Panc1 (cell line): ENCODE data around the gene MRPL17. TPM values are rescaled to one million over a fixed set of nuclear protein-coding genes. Genes with fewer than 3 reads are reported as not detected.

Experiments
- ATAC-seq: fragments of 200-7000 bp; cut with Tn5 transposase; 2 replicates; pipeline ENCODE4 v1.9.1; 2020; ENCODE audit warnings: mild to moderate bottlenecking, moderate library complexity
- BruUV-seq: library from RNA; stranded (reverse); fragments of 400-500 nt; replicated peaks from 2 replicates; lab custom pipeline; 2021; lab: Mats Ljungman, UMichigan
- CTCF ChIA-PET: fragments of 300-600 bp; sonication (Branson Sonifier 250); formaldehyde crosslinking; loops from one replicate; lab custom pipeline; 2022; ENCODE audit warnings: antibody characterized with exemption; lab: Charles Lee
- POLR2A ChIA-PET: fragments of 300-600 bp; sonication (Branson Sonifier 250); formaldehyde crosslinking; loops from one replicate; lab custom pipeline; 2022; ENCODE audit warnings: antibody characterized with exemption; lab: Charles Lee
- DNase-seq: peaks from one replicate; pipeline ENCODE4 v3.0.0-alpha.2; 2010; ENCODE audit warnings: low read depth, low spot score
- H3K27ac ChIP-seq: 2 replicates; pipeline ENCODE4 v1.5.1; 2011; ENCODE audit warnings: mild to moderate bottlenecking, low read length, inconsistent platforms
- H3K27me3 ChIP-seq: fragments of 200-500 bp; sonication (Bioruptor generic); 2 replicates; pipeline ENCODE4 v1.6.0; 2014; ENCODE audit warnings: low read length, inconsistent platforms; ENCODE audit not compliant: control insufficient read depth, insufficient read depth
- H3K36me3 ChIP-seq: fragments of 200-500 bp; sonication (Bioruptor generic); 2 replicates; pipeline ENCODE4 v1.5.1; 2014; ENCODE audit warnings: inconsistent platforms, mild to moderate bottlenecking, low read length, moderate library complexity; ENCODE audit not compliant: control insufficient read depth, insufficient read depth
- H3K4me1 ChIP-seq: 2 replicates; pipeline ENCODE4 v1.5.1; 2011; ENCODE audit warnings: inconsistent platforms, mild to moderate bottlenecking, low read length, moderate library complexity; ENCODE audit not compliant: control insufficient read depth, insufficient read depth
- H3K4me3 ChIP-seq, 2 experiments: 2 replicates each; pipeline ENCODE4 v1.5.1; 2011 to 2012; ENCODE audit warnings: low read depth in 2 of 2, low read length in 2 of 2, mild to moderate bottlenecking in 2 of 2, inconsistent platforms in 1 of 2, moderate library complexity in 1 of 2
- H3K9me3 ChIP-seq: fragments of 200-500 bp; sonication (Bioruptor generic); 2 replicates; pipeline ENCODE4 v1.5.1; 2014; ENCODE audit warnings: low read depth, mild to moderate bottlenecking, inconsistent platforms, low read length, moderate library complexity; ENCODE audit not compliant: control insufficient read depth, insufficient read depth
- POLR2AphosphoS5 ChIP-seq: IDR thresholded peaks from 2 replicates; pipeline ENCODE4 v1.6.1; 2012; ENCODE audit warnings: mild to moderate bottlenecking, low read depth, low read length, moderate library complexity
- SIN3A ChIP-seq: IDR thresholded peaks from 2 replicates; pipeline ENCODE4 v1.6.1; 2012; ENCODE audit warnings: low read depth, mild to moderate bottlenecking, low read length, moderate library complexity, borderline replicate concordance; ENCODE audit not compliant: insufficient read depth
- TCF7L2 ChIP-seq: IDR thresholded peaks from 2 replicates; pipeline ENCODE4 v1.6.1; 2011; ENCODE audit warnings: mild to moderate bottlenecking, low read depth, low read length, inconsistent platforms
- in situ Hi-C: cut with HindIII; loops from 2 replicates; pipeline ENCODE4 v1.10.0; 2016; ENCODE audit warnings: low sequenced_read_pairs, low pct_unique_long_range_greater_than_20kb
- intact Hi-C: fragments of 100-400 bp; cut with micrococcal nuclease; formaldehyde crosslinking; loops from one replicate; pipeline ENCODE4 v1.10.0; 2022; ENCODE audit not compliant: unreplicated experiment
- total RNA-seq: library from RNA; stranded (reverse); gene quantifications from one replicate; pipeline ENCODE4 v1.2.1, GENCODE V29; 2021; ENCODE audit not compliant: unreplicated experiment
- TF ChIP-seq, protein P1 (sequence below): fragments of 450-650 bp; IDR thresholded peaks from 2 replicates; pipeline ENCODE4 v1.5.1; 2017; ENCODE audit warnings: mild to moderate bottlenecking
- TF ChIP-seq, protein P2 (sequence below), 2 experiments: IDR thresholded peaks; 2 replicates each; pipeline ENCODE4 v1.6.1; 2011 to 2012; ENCODE audit warnings: low read depth in 2 of 2, control low read depth in 1 of 2, low read length in 1 of 2, mild to moderate bottlenecking in 1 of 2, moderate library complexity in 1 of 2; ENCODE audit not compliant: insufficient read depth in 1 of 2

MRPL17 gene
- total RNA-seq, 1 experiment from 2014 or later, result 115 TPM

DNA sequence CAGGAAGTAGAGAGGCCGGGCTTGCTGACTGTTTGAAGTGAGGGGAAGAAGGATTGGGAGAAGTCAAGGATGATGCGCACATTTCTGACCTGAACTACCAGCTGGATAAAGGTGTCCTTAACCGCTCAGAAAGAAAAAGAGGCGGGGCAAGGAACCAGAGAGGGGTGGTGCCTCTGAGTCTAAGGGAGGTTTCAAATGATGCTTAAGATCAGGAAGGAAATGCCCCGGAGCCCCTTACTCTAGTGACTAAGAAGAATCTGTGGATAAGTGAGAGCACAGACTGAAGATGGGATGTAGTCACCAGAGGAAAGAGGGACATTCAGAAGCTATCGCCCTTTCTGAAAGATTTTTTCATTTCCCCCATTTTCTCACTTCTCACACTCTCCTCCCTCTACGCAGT lies 40.2 kb downstream of the MRPL17 start:
- Histone ChIP-seq H3K4me3 (no peak overlapping the region), H3K36me3 (no peaks in the 10 kb centered on the region), H3K27ac (no peak overlapping the region), H3K4me1 (peaks cover 2% of the 10 kb centered on the region), H3K9me3 (no peaks in the 10 kb centered on the region), H3K27me3 (peaks cover 10% of the 10 kb centered on the region)
- ChIA-PET CTCF (interaction anchor here (0.6 kb wide), 1 partner anchor 45 kb away, joined by 4 read pairs; no protein-coding TSS in a partner anchor), POLR2A (no interaction called here)
- BruUV-seq, result no TSS peak
- in situ Hi-C loops, result no loop called here
- intact Hi-C loops, result no loop called here
- TF ChIP-seq SIN3A (no peak), TCF7L2 (no peak), POLR2AphosphoS5 (no peak)
- TF ChIP-seq, protein P1, sequence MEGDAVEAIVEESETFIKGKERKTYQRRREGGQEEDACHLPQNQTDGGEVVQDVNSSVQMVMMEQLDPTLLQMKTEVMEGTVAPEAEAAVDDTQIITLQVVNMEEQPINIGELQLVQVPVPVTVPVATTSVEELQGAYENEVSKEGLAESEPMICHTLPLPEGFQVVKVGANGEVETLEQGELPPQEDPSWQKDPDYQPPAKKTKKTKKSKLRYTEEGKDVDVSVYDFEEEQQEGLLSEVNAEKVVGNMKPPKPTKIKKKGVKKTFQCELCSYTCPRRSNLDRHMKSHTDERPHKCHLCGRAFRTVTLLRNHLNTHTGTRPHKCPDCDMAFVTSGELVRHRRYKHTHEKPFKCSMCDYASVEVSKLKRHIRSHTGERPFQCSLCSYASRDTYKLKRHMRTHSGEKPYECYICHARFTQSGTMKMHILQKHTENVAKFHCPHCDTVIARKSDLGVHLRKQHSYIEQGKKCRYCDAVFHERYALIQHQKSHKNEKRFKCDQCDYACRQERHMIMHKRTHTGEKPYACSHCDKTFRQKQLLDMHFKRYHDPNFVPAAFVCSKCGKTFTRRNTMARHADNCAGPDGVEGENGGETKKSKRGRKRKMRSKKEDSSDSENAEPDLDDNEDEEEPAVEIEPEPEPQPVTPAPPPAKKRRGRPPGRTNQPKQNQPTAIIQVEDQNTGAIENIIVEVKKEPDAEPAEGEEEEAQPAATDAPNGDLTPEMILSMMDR, result no peak
- TF ChIP-seq, protein P2, sequence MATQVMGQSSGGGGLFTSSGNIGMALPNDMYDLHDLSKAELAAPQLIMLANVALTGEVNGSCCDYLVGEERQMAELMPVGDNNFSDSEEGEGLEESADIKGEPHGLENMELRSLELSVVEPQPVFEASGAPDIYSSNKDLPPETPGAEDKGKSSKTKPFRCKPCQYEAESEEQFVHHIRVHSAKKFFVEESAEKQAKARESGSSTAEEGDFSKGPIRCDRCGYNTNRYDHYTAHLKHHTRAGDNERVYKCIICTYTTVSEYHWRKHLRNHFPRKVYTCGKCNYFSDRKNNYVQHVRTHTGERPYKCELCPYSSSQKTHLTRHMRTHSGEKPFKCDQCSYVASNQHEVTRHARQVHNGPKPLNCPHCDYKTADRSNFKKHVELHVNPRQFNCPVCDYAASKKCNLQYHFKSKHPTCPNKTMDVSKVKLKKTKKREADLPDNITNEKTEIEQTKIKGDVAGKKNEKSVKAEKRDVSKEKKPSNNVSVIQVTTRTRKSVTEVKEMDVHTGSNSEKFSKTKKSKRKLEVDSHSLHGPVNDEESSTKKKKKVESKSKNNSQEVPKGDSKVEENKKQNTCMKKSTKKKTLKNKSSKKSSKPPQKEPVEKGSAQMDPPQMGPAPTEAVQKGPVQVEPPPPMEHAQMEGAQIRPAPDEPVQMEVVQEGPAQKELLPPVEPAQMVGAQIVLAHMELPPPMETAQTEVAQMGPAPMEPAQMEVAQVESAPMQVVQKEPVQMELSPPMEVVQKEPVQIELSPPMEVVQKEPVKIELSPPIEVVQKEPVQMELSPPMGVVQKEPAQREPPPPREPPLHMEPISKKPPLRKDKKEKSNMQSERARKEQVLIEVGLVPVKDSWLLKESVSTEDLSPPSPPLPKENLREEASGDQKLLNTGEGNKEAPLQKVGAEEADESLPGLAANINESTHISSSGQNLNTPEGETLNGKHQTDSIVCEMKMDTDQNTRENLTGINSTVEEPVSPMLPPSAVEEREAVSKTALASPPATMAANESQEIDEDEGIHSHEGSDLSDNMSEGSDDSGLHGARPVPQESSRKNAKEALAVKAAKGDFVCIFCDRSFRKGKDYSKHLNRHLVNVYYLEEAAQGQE (IDR thresholded peaks at IDR 0.05; ENCODE audit: insufficient read depth in 1 of 2, low read depth in 2 of 2, low read length in 1 of 2), result no peak
- ATAC-seq (no peak), DNase-seq (no peak)

- peaks cover 10% of the 10 kb centered on the region for H3K27me3 ChIP-seq
- no peak overlapping the region for H3K27ac ChIP-seq
- POLR2A ChIA-PET, result no interaction called here
- in situ Hi-C loops, result no loop called here
- peaks cover 6% of the 10 kb centered on the region for H3K4me1 ChIP-seq
- TF ChIP-seq, protein P1, result no peak
- TF ChIP-seq SIN3A (no peak), POLR2AphosphoS5 (no peak), TCF7L2 (no peak)
- TF ChIP-seq, protein P2 (IDR thresholded peaks at IDR 0.05; ENCODE audit: insufficient read depth in 1 of 2, low read depth in 2 of 2, low read length in 1 of 2), result no peak
- no peak overlapping the region for H3K4me3 ChIP-seq
- CTCF ChIA-PET, result no interaction called here
- H3K9me3 ChIP-seq, result no peaks in the 10 kb centered on the region
- no TSS peak for BruUV-seq
- DNase-seq (no peak), ATAC-seq (no peak)
- H3K36me3 ChIP-seq, result no peaks in the 10 kb centered on the region
- intact Hi-C loops, result no loop called here
Observed at GRCh38 chr11:6640985-6641701, 42.0 kb downstream of the MRPL17 start.
